HFFc6 (cell line): ENCODE results near the gene CANX. TPM values are rescaled to one million over a fixed set of nuclear protein-coding genes. Genes with fewer than 3 reads are reported as not detected.
"Not testable (repeated sequence)": the region's sequence is repeated elsewhere in the genome, so short reads cannot be mapped to it uniquely, and the experiment has no call there.

Experiments used
- DNase-seq: peaks from one replicate; pipeline ENCODE4 v3.0.0-alpha.2; 2018
- H3K27ac Mint-ChIP-seq: 2 replicates; pipeline ENCODE4 v1.8.0; 2020; ENCODE audit warnings: mild to moderate bottlenecking, mixed read lengths
- H3K27me3 Mint-ChIP-seq: 2 replicates; pipeline ENCODE4 v1.8.0; 2021; ENCODE audit warnings: mild to moderate bottlenecking, moderate library complexity, mixed read lengths; ENCODE audit not compliant: insufficient read depth
- H3K36me3 Mint-ChIP-seq: 2 replicates; pipeline ENCODE4 v1.8.0; 2021; ENCODE audit warnings: low read depth, mixed read lengths
- H3K4me1 Mint-ChIP-seq: 2 replicates; pipeline ENCODE4 v1.8.0; 2020; ENCODE audit warnings: low read depth, mixed read lengths
- H3K4me3 Mint-ChIP-seq: 2 replicates; pipeline ENCODE4 v1.8.0; 2020; ENCODE audit warnings: mild to moderate bottlenecking, moderate library complexity, mixed read lengths
- H3K9me3 Mint-ChIP-seq: 2 replicates; pipeline ENCODE4 v1.8.0; 2020; ENCODE audit warnings: mild to moderate bottlenecking, mixed read lengths
- total RNA-seq, 6 experiments: library from RNA; stranded (reverse); fragmentation: NEBNext Ultra II Directional; extraction: Animal tissue kit (Norgen Biotek cat#: 25700); gene quantifications; 2 replicates in 1 of 6; 3 replicates in 5 of 6; pipeline ENCODE4 v1.2.3, GENCODE V29; 2021
- TF ChIP-seq, protein P1 (sequence below): fragments of 200-600 bp; sonication (generic); IDR thresholded peaks from 2 replicates; pipeline ENCODE4 v1.5.0; 2021; ENCODE audit warnings: antibody characterized with exemption, mild to moderate bottlenecking

CANX gene
- total RNA-seq, 6 experiments from 2014 or later = 698 to 777 (median 770) TPM

GRCh38 chr5:179694561-179694960 lies 4.2 kb upstream of the CANX start:
- Mint-ChIP-seq H3K4me1 (peaks cover 12% of the 10 kb centered on the region), H3K9me3 (no peaks in the 10 kb centered on the region), H3K27ac (no peak overlapping the region), H3K27me3 (no peaks in the 10 kb centered on the region; the same call in 1 of the 2 replicates), H3K4me3 (no peak overlapping the region), H3K36me3 (peaks cover 4% of the 10 kb centered on the region)
- DNase-seq = no peak
- TF ChIP-seq, protein P1, sequence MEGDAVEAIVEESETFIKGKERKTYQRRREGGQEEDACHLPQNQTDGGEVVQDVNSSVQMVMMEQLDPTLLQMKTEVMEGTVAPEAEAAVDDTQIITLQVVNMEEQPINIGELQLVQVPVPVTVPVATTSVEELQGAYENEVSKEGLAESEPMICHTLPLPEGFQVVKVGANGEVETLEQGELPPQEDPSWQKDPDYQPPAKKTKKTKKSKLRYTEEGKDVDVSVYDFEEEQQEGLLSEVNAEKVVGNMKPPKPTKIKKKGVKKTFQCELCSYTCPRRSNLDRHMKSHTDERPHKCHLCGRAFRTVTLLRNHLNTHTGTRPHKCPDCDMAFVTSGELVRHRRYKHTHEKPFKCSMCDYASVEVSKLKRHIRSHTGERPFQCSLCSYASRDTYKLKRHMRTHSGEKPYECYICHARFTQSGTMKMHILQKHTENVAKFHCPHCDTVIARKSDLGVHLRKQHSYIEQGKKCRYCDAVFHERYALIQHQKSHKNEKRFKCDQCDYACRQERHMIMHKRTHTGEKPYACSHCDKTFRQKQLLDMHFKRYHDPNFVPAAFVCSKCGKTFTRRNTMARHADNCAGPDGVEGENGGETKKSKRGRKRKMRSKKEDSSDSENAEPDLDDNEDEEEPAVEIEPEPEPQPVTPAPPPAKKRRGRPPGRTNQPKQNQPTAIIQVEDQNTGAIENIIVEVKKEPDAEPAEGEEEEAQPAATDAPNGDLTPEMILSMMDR = no peak

- H3K9me3 Mint-ChIP-seq = no peaks in the 10 kb centered on the region
- H3K27me3 Mint-ChIP-seq = no peaks in the 10 kb centered on the region
- no peak for DNase-seq
- no peak overlapping the region for H3K27ac Mint-ChIP-seq
- TF ChIP-seq, protein P1 = no peak
- peaks cover 15% of the 10 kb centered on the region for H3K36me3 Mint-ChIP-seq
- no peak overlapping the region for H3K4me3 Mint-ChIP-seq
- peaks cover 24% of the 10 kb centered on the region for H3K4me1 Mint-ChIP-seq
These were observed 2.2 kb upstream of the CANX start for GRCh38 chr5:179696603-179697002.

DNA sequence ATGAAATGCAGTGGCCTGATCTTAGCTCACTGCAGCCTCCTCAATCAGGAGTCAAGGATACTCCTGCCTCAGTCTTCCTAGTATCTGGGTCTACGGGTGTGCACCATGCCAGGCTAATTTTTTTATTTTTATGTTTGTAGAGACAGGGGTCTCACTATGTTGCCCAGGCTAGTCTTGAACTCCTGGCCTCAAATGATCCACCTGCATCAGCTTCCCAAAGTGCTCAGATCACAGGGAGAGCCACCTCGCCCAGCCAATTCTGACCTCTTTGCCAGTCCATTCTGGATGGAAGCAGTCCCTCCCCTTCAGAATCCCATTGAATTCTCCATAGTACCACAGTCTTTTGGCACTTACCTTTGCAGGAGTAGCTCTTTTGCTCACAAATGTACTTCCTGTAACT lies 1.7 kb upstream of the CANX start:
- Mint-ChIP-seq H3K36me3 (peaks cover 17% of the 10 kb centered on the region), H3K4me3 (peak overlapping the region; percentile 99; the same call in 1 of the 2 replicates), H3K4me1 (peaks cover 25% of the 10 kb centered on the region), H3K9me3 (no peaks in the 10 kb centered on the region), H3K27ac (peak overlapping the region; percentile 99), H3K27me3 (no peaks in the 10 kb centered on the region)
- DNase-seq = no peak
- TF ChIP-seq, protein P1 = no peak

DNA sequence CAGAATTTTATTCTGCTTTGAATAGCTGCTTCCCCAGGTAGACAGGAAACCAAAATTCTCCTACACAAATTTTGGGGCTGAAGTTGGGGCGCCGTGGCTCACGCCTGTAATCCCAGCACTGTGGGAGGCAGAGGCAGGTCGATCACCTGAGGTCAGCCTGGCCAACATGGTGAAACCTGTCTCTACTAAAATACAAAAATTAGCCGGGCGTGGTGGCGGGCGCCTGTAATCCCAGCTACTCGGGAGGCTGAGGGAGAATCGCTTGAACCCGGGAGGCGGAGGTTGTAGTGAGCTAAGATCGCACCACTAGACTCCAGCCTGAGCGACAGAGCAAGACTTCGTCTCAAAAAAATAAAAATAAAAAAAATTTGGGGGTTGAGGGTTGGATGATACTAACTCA lies 1.2 kb upstream of the CANX start:
- H3K9me3 Mint-ChIP-seq = not testable (repeated sequence)
- Mint-ChIP-seq H3K36me3 (peaks cover 22% of the 10 kb centered on the region), H3K4me3 (peak overlapping the region; percentile 99)

GRCh38 chr5:179697993-179698934 lies 503 bp upstream of the CANX start:
- H3K4me1 Mint-ChIP-seq = peaks cover 32% of the 10 kb centered on the region
- TF ChIP-seq, protein P1 = peak; percentile 43
- peak overlapping the region; percentile 99 for H3K27ac Mint-ChIP-seq
- no peaks in the 10 kb centered on the region for H3K9me3 Mint-ChIP-seq
- H3K36me3 Mint-ChIP-seq = peaks cover 23% of the 10 kb centered on the region
- DNase-seq = peak; percentile 99
- H3K4me3 Mint-ChIP-seq = peak overlapping the region; percentile 99
- no peaks in the 10 kb centered on the region for H3K27me3 Mint-ChIP-seq

More for the DNA sequence above, 1.2 kb upstream of the CANX start:
- Mint-ChIP-seq H3K27ac (peak overlapping the region; percentile 99), H3K4me1 (peaks cover 30% of the 10 kb centered on the region)
- DNase-seq, H3K27me3 Mint-ChIP-seq: not testable (repeated sequence)

DNA sequence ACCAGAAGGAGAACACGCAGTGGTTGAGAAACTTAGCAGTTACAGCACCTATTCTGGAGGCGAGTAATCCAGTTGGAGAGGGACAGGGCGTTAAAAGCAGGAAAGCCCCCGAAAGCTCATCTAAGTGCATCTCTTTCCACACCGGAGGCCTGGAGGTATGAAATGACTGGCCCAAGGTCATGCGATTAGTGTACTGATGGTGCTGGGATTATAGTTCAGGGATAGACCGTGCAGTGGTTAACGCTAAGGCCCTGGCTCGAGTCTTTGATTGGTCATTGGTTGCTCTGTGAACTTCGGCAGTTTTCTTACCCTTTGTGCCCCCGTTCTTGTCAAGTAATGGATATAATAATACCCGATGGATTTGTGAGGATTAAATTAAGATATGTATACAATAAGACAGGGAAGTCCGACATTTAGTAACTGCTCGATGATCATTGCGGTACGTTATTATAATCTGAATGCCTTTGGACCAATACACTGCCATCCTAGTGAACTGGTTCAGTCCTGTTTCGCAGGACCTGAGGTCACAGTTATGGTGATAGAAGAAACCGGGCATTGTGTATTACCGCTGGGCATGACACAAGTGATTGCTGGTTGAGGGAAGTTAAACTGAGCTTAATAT lies 960 bp downstream of the CANX start:
- H3K36me3 Mint-ChIP-seq = peaks cover 32% of the 10 kb centered on the region
- DNase-seq = peak; percentile 32
- no peaks in the 10 kb centered on the region for H3K9me3 Mint-ChIP-seq
- H3K27ac Mint-ChIP-seq = peak overlapping the region; percentile 98
- peaks cover 39% of the 10 kb centered on the region for H3K4me1 Mint-ChIP-seq
- H3K27me3 Mint-ChIP-seq = no peaks in the 10 kb centered on the region
- TF ChIP-seq, protein P1 = no peak
- H3K4me3 Mint-ChIP-seq = peak overlapping the region; percentile 99
